Astrocyte (in vitro differentiated cells and primary cell): ENCODE results near the gene PLCL1. TPM values are rescaled to one million over a fixed set of nuclear protein-coding genes. Genes with fewer than 3 reads are reported as not detected.

Experiments used
- DNase-seq: peaks from one replicate; pipeline ENCODE4 v3.0.0-alpha.2; 2010; ENCODE audit warnings: low read depth
- FAIRE-seq: peaks from 2 replicates; lab custom pipeline; 2011; peaks lifted over from hg19 to GRCh38; lab: Jason Lieb, UNC
- H2AFZ ChIP-seq: 2 replicates; pipeline ENCODE4 v1.6.0; 2012; ENCODE audit warnings: low read depth, low read length, inconsistent platforms
- H3K27ac ChIP-seq: 2 replicates; pipeline ENCODE4 v1.5.1; 2011; ENCODE audit warnings: low read depth, low read length, inconsistent platforms
- H3K27me3 ChIP-seq: 2 replicates; pipeline ENCODE4 v1.6.0; 2011; ENCODE audit warnings: low read length, inconsistent platforms; ENCODE audit not compliant: insufficient read depth
- H3K36me3 ChIP-seq: 2 replicates; pipeline ENCODE4 v1.5.1; 2011; ENCODE audit warnings: low read length, inconsistent platforms; ENCODE audit not compliant: insufficient read depth
- H3K4me1 ChIP-seq: 2 replicates; pipeline ENCODE4 v1.5.1; 2011; ENCODE audit warnings: low read length, inconsistent platforms; ENCODE audit not compliant: insufficient read depth
- H3K4me2 ChIP-seq: 2 replicates; pipeline ENCODE4 v1.6.0; 2012; ENCODE audit warnings: low read length, inconsistent platforms
- H3K4me3 ChIP-seq: 2 replicates; pipeline ENCODE4 v1.5.1; 2011; ENCODE audit warnings: low read depth, mild to moderate bottlenecking, low read length, inconsistent platforms; ENCODE audit not compliant: insufficient read depth
- H3K79me2 ChIP-seq: 2 replicates; pipeline ENCODE4 v1.6.0; 2012; ENCODE audit warnings: mild to moderate bottlenecking, low read length, inconsistent platforms; ENCODE audit not compliant: insufficient read depth
- H3K9ac ChIP-seq: 2 replicates; pipeline ENCODE4 v1.6.0; 2012; ENCODE audit warnings: mild to moderate bottlenecking, low read length, inconsistent platforms
- H3K9me3 ChIP-seq: 2 replicates; pipeline ENCODE4 v1.5.1; 2012; ENCODE audit warnings: low read depth, mild to moderate bottlenecking, low read length, inconsistent platforms; ENCODE audit not compliant: insufficient read depth
- H4K20me1 ChIP-seq: 2 replicates; pipeline ENCODE4 v1.6.0; 2012; ENCODE audit warnings: low read length, inconsistent platforms; ENCODE audit not compliant: insufficient read depth
- H3K27ac Mint-ChIP-seq: one replicate; pipeline ENCODE4 v1.8.0; 2021; ENCODE audit warnings: mild to moderate bottlenecking, mixed read lengths; ENCODE audit not compliant: unreplicated experiment
- H3K27me3 Mint-ChIP-seq: one replicate; pipeline ENCODE4 v1.8.0; 2021; ENCODE audit warnings: low read depth, mixed read lengths; ENCODE audit not compliant: unreplicated experiment
- H3K36me3 Mint-ChIP-seq: one replicate; pipeline ENCODE4 v1.8.0; 2021; ENCODE audit warnings: low read depth, mixed read lengths; ENCODE audit not compliant: unreplicated experiment
- H3K4me1 Mint-ChIP-seq: one replicate; pipeline ENCODE4 v1.8.0; 2021; ENCODE audit warnings: low read depth, mixed read lengths; ENCODE audit not compliant: unreplicated experiment
- H3K4me3 Mint-ChIP-seq: one replicate; pipeline ENCODE4 v1.8.0; 2021; ENCODE audit warnings: mild to moderate bottlenecking, moderate library complexity, mixed read lengths; ENCODE audit not compliant: unreplicated experiment
- H3K9me3 Mint-ChIP-seq: one replicate; pipeline ENCODE4 v1.8.0; 2021; ENCODE audit warnings: mild to moderate bottlenecking, mixed read lengths; ENCODE audit not compliant: unreplicated experiment
- CTCF ChIP-seq: IDR thresholded peaks from 2 replicates; pipeline ENCODE4 v1.5.1; 2011; ENCODE audit warnings: low read depth, mild to moderate bottlenecking, inconsistent platforms, low read length, moderate library complexity; ENCODE audit not compliant: insufficient read depth
- EZH2 ChIP-seq: IDR thresholded peaks from 2 replicates; pipeline ENCODE4 v1.6.1; 2012; ENCODE audit warnings: mild to moderate bottlenecking, low read length, inconsistent platforms; ENCODE audit not compliant: insufficient read depth
- total RNA-seq: library from RNA; stranded (reverse); gene quantifications from 2 replicates; pipeline ENCODE4 v1.2.1, GENCODE V29; 2021

Gene PLCL1
- total RNA-seq, 1 donor from 2014 or later, result 0.84 TPM

DNA sequence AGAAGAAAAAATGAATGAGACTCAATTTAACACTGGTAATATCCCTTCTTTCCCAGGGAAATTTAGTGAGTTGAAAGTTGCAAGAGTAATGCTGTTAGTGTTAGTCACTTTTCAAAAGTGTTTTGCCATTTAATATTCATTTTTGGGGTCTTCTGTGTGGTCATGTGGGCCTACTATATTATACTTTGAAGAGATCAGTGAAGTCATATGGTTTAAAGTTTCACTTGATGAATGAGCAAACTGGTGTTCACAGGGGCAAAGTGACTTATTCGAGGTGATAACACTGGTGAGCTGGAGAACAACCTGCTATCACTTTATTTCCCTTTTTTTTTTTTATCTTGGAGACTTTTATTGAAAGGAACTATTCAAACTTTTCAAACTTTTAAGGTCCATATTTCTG lies 196.0 kb downstream of the PLCL1 start:
- Histone ChIP-seq H3K27me3 (no peaks in the 10 kb centered on the region), H3K79me2 (no peaks in the 10 kb centered on the region), H3K9ac (no peak overlapping the region), H3K4me2 (no peak overlapping the region), H4K20me1 (no peaks in the 10 kb centered on the region), H2AFZ (no peak overlapping the region), H3K4me1 (no peaks in the 10 kb centered on the region), H3K36me3 (no peaks in the 10 kb centered on the region), H3K27ac (no peak overlapping the region), H3K9me3 (no peaks in the 10 kb centered on the region), H3K4me3 (no peak overlapping the region)
- no peak overlapping the region for H3K27ac Mint-ChIP-seq
- no peaks in the 10 kb centered on the region for H3K9me3 Mint-ChIP-seq
- H3K36me3 Mint-ChIP-seq, result no peaks in the 10 kb centered on the region
- peaks cover 4% of the 10 kb centered on the region for H3K4me1 Mint-ChIP-seq
- FAIRE-seq (no peak), DNase-seq (no peak)
- no peak overlapping the region for H3K4me3 Mint-ChIP-seq
- peaks cover 2% of the 10 kb centered on the region for H3K27me3 Mint-ChIP-seq
- TF ChIP-seq EZH2 (no peak), CTCF (no peak)

- H3K36me3 ChIP-seq, result no peaks in the 10 kb centered on the region
- no peak overlapping the region for H3K4me2 ChIP-seq
- no peaks in the 10 kb centered on the region for H3K9me3 ChIP-seq
- no peak overlapping the region for H2AFZ ChIP-seq
- TF ChIP-seq EZH2 (no peak), CTCF (no peak)
- no peak overlapping the region for H3K4me3 ChIP-seq
- peak; percentile 2 for DNase-seq
- no peak overlapping the region for H3K4me3 Mint-ChIP-seq
- no peaks in the 10 kb centered on the region for H3K27me3 Mint-ChIP-seq
- H3K4me1 ChIP-seq, result no peaks in the 10 kb centered on the region
- H3K9ac ChIP-seq, result no peak overlapping the region
- no peaks in the 10 kb centered on the region for H3K9me3 Mint-ChIP-seq
- H4K20me1 ChIP-seq, result no peaks in the 10 kb centered on the region
- H3K79me2 ChIP-seq, result no peaks in the 10 kb centered on the region
- H3K27ac ChIP-seq, result no peak overlapping the region
- FAIRE-seq, result no peak
- H3K27me3 ChIP-seq, result no peaks in the 10 kb centered on the region
- no peak overlapping the region for H3K27ac Mint-ChIP-seq
- H3K4me1 Mint-ChIP-seq, result peaks cover 4% of the 10 kb centered on the region
- no peaks in the 10 kb centered on the region for H3K36me3 Mint-ChIP-seq
Observed at GRCh38 chr2:198004173-198004572, 199.8 kb downstream of the PLCL1 start.

DNA sequence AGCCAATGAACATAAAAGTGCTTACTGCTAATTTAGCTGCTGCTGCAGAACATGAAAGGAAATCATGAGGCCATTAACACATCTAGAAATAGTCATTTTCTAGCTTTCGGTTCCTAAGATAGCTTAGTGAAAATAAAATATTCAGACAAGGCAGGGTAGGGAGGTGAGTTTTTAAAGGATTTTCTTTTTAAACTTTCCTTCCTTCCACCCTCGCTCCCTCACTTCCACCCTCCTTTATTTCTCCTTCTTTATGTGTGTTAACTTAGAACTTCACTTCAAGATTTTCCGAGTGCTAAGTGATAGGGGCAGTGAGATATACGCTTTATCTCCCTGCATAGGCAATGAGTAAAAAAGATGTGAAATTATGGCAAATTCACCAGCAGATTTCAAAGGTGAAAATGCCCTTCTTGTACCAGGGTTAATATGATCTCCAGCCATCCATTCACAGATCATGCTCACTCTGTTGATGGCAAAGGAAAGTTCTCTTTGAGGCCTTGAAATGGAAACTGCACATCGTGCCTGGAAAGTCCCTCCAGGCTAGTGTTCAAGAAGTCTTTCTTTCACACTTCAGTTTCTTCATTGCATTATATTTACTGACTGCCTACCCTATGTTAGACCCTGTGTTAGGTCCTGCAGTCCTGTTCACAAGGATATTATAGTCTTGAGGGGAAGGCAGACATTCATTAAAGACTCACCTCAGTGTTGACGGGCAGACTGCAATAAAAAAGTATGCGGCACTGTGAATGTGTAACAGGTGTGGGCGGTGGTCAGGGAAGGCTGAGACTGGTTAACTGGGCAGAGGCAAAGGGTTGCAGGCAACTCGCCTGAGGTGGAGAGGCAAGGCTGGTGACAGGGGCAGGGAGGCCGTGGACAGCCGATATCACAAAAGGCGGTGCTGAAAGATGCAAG lies 200.8 kb downstream of the PLCL1 start:
- TF ChIP-seq EZH2, result no peak
- no peak for TF ChIP-seq CTCF
- Histone ChIP-seq H4K20me1 (no peaks in the 10 kb centered on the region), H3K27me3 (no peaks in the 10 kb centered on the region), H3K4me2 (no peak overlapping the region), H3K36me3 (no peaks in the 10 kb centered on the region), H3K4me3 (no peak overlapping the region), H2AFZ (no peak overlapping the region), H3K9me3 (no peaks in the 10 kb centered on the region), H3K4me1 (no peaks in the 10 kb centered on the region), H3K27ac (no peak overlapping the region), H3K79me2 (no peaks in the 10 kb centered on the region), H3K9ac (no peak overlapping the region)
- Mint-ChIP-seq H3K36me3 (no peaks in the 10 kb centered on the region), H3K4me1 (peaks cover 4% of the 10 kb centered on the region), H3K27me3 (no peaks in the 10 kb centered on the region), H3K4me3 (no peak overlapping the region), H3K27ac (no peak overlapping the region), H3K9me3 (no peaks in the 10 kb centered on the region)
- FAIRE-seq (no peak), DNase-seq (no peak)
